Activated T-helper 17 cell treated with anti-CD3 and anti-CD28 coated beads, Interleukin-2, amount 50 U/mL, for 72 hours (primary cell): ENCODE data around the gene OTOF. TPM values are rescaled to one million over a fixed set of nuclear protein-coding genes. Genes with fewer than 3 reads are reported as not detected.

Experiments used
- ATAC-seq: fragments of 150-1000 bp; cut with Tn5 transposase; replicated peaks from 2 replicates; pipeline ENCODE4 v1.10.0; 2021; ENCODE audit warnings: mild to moderate bottlenecking, moderate library complexity
- H3K27ac Mint-ChIP-seq: one replicate; pipeline ENCODE4 v1.8.0; 2022; ENCODE audit warnings: mixed read lengths
- H3K27me3 Mint-ChIP-seq: one replicate; pipeline ENCODE4 v1.8.0; 2022; ENCODE audit warnings: mixed read lengths
- H3K36me3 Mint-ChIP-seq: one replicate; pipeline ENCODE4 v1.8.0; 2022; ENCODE audit warnings: low read depth, mild to moderate bottlenecking, mixed read lengths
- H3K4me1 Mint-ChIP-seq: one replicate; pipeline ENCODE4 v1.8.0; 2022; ENCODE audit warnings: mixed read lengths
- H3K4me3 Mint-ChIP-seq: one replicate; pipeline ENCODE4 v1.8.0; 2022; ENCODE audit warnings: mild to moderate bottlenecking, mixed read lengths
- H3K9me3 Mint-ChIP-seq: one replicate; pipeline ENCODE4 v1.8.0; 2022; ENCODE audit warnings: mixed read lengths
- total RNA-seq, 2 donors: library from RNA; stranded (reverse); gene quantifications; one replicate each; pipeline ENCODE4 v1.2.3, GENCODE V29; 2022

OTOF gene
- total RNA-seq, 2 donors from 2014 or later: 0.95 to 2.1 TPM

- Mint-ChIP-seq H3K27ac (no peak overlapping the region), H3K9me3 (no peaks in the 10 kb centered on the region), H3K36me3 (no peaks in the 10 kb centered on the region), H3K4me3 (no peak overlapping the region), H3K4me1 (no peaks in the 10 kb centered on the region), H3K27me3 (peaks cover 3% of the 10 kb centered on the region)
- no peak for ATAC-seq
Measured at GRCh38 chr2:26448651-26449050, 29.3 kb downstream of the OTOF start.

- no peak overlapping the region for H3K27ac Mint-ChIP-seq
- no peaks in the 10 kb centered on the region for H3K27me3 Mint-ChIP-seq
- no peaks in the 10 kb centered on the region for H3K9me3 Mint-ChIP-seq
- ATAC-seq: no peak
- H3K4me1 Mint-ChIP-seq: no peaks in the 10 kb centered on the region
- no peak overlapping the region for H3K4me3 Mint-ChIP-seq
- H3K36me3 Mint-ChIP-seq: no peaks in the 10 kb centered on the region
Measured at GRCh38 chr2:26444236-26444635, 33.7 kb downstream of the OTOF start.

- H3K4me1 Mint-ChIP-seq: no peaks in the 10 kb centered on the region
- H3K27me3 Mint-ChIP-seq: no peaks in the 10 kb centered on the region
- H3K4me3 Mint-ChIP-seq: no peak overlapping the region
Measured at GRCh38 chr2:26442707-26443106, 35.2 kb downstream of the OTOF start.

GRCh38 chr2:26442301-26442700 is 35.6 kb downstream of the OTOF start:
- no peak overlapping the region for H3K27ac Mint-ChIP-seq
- no peaks in the 10 kb centered on the region for H3K9me3 Mint-ChIP-seq
- ATAC-seq: no peak

More at GRCh38 chr2:26442707-26443106, 35.2 kb downstream of the OTOF start:
- Mint-ChIP-seq H3K36me3 (no peaks in the 10 kb centered on the region), H3K27ac (no peak overlapping the region), H3K9me3 (no peaks in the 10 kb centered on the region)
- no peak for ATAC-seq

GRCh38 chr2:26438926-26439325 is 39.0 kb downstream of the OTOF start:
- no peak for ATAC-seq
- H3K4me3 Mint-ChIP-seq: no peak overlapping the region
- H3K27ac Mint-ChIP-seq: no peak overlapping the region
- no peaks in the 10 kb centered on the region for H3K27me3 Mint-ChIP-seq
- no peaks in the 10 kb centered on the region for H3K4me1 Mint-ChIP-seq
- no peaks in the 10 kb centered on the region for H3K36me3 Mint-ChIP-seq
- no peaks in the 10 kb centered on the region for H3K9me3 Mint-ChIP-seq

More at GRCh38 chr2:26442301-26442700, 35.6 kb downstream of the OTOF start:
- Mint-ChIP-seq H3K4me3 (no peak overlapping the region), H3K4me1 (no peaks in the 10 kb centered on the region), H3K36me3 (no peaks in the 10 kb centered on the region), H3K27me3 (no peaks in the 10 kb centered on the region)

GRCh38 chr2:26438526-26438925 is 39.4 kb downstream of the OTOF start:
- ATAC-seq: no peak
- Mint-ChIP-seq H3K4me1 (no peaks in the 10 kb centered on the region), H3K27ac (no peak overlapping the region), H3K9me3 (no peaks in the 10 kb centered on the region), H3K27me3 (no peaks in the 10 kb centered on the region), H3K36me3 (no peaks in the 10 kb centered on the region), H3K4me3 (no peak overlapping the region)

- Mint-ChIP-seq H3K4me1 (no peaks in the 10 kb centered on the region), H3K27me3 (peaks cover 4% of the 10 kb centered on the region), H3K36me3 (no peaks in the 10 kb centered on the region), H3K4me3 (no peak overlapping the region), H3K27ac (no peak overlapping the region), H3K9me3 (no peaks in the 10 kb centered on the region)
- ATAC-seq: no peak
Measured at GRCh38 chr2:26435106-26435505, 42.8 kb downstream of the OTOF start.

- Mint-ChIP-seq H3K4me3 (no peak overlapping the region), H3K27me3 (peaks cover 8% of the 10 kb centered on the region), H3K9me3 (no peaks in the 10 kb centered on the region), H3K4me1 (no peaks in the 10 kb centered on the region), H3K27ac (no peak overlapping the region), H3K36me3 (no peaks in the 10 kb centered on the region)
- no peak for ATAC-seq
Measured at GRCh38 chr2:26432859-26433258, 45.1 kb downstream of the OTOF start.

GRCh38 chr2:26432363-26432762 is 45.6 kb downstream of the OTOF start:
- Mint-ChIP-seq H3K9me3 (no peaks in the 10 kb centered on the region), H3K27ac (no peak overlapping the region), H3K36me3 (no peaks in the 10 kb centered on the region), H3K27me3 (peaks cover 8% of the 10 kb centered on the region), H3K4me1 (no peaks in the 10 kb centered on the region), H3K4me3 (no peak overlapping the region)
- no peak for ATAC-seq

GRCh38 chr2:26430826-26431225 is 47.1 kb downstream of the OTOF start:
- Mint-ChIP-seq H3K27me3 (peaks cover 8% of the 10 kb centered on the region), H3K4me1 (no peaks in the 10 kb centered on the region), H3K9me3 (no peaks in the 10 kb centered on the region), H3K4me3 (no peak overlapping the region), H3K36me3 (no peaks in the 10 kb centered on the region), H3K27ac (no peak overlapping the region)
- no peak for ATAC-seq

GRCh38 chr2:26429779-26430578 is 47.9 kb downstream of the OTOF start:
- H3K27ac Mint-ChIP-seq: no peak overlapping the region
- H3K4me1 Mint-ChIP-seq: no peaks in the 10 kb centered on the region
- H3K27me3 Mint-ChIP-seq: peaks cover 8% of the 10 kb centered on the region
- H3K9me3 Mint-ChIP-seq: no peaks in the 10 kb centered on the region
- no peak overlapping the region for H3K4me3 Mint-ChIP-seq
- no peak for ATAC-seq
- no peaks in the 10 kb centered on the region for H3K36me3 Mint-ChIP-seq

GRCh38 chr2:26428846-26429245 is 49.1 kb downstream of the OTOF start:
- no peaks in the 10 kb centered on the region for H3K36me3 Mint-ChIP-seq
- no peak overlapping the region for H3K4me3 Mint-ChIP-seq
- H3K27me3 Mint-ChIP-seq: peaks cover 8% of the 10 kb centered on the region
- H3K4me1 Mint-ChIP-seq: no peaks in the 10 kb centered on the region
- H3K27ac Mint-ChIP-seq: no peak overlapping the region
- no peaks in the 10 kb centered on the region for H3K9me3 Mint-ChIP-seq
- ATAC-seq: no peak

- no peak overlapping the region for H3K27ac Mint-ChIP-seq
- no peaks in the 10 kb centered on the region for H3K4me1 Mint-ChIP-seq
- H3K9me3 Mint-ChIP-seq: no peaks in the 10 kb centered on the region
- ATAC-seq: no peak
- H3K4me3 Mint-ChIP-seq: no peak overlapping the region
- H3K36me3 Mint-ChIP-seq: no peaks in the 10 kb centered on the region
- H3K27me3 Mint-ChIP-seq: peaks cover 5% of the 10 kb centered on the region
Measured at GRCh38 chr2:26424221-26424620, 53.7 kb downstream of the OTOF start.

- H3K27ac Mint-ChIP-seq: no peak overlapping the region
- H3K27me3 Mint-ChIP-seq: peaks cover 5% of the 10 kb centered on the region
- H3K9me3 Mint-ChIP-seq: no peaks in the 10 kb centered on the region
- no peak for ATAC-seq
- H3K4me1 Mint-ChIP-seq: no peaks in the 10 kb centered on the region
- no peak overlapping the region for H3K4me3 Mint-ChIP-seq
- no peaks in the 10 kb centered on the region for H3K36me3 Mint-ChIP-seq
Measured at GRCh38 chr2:26423750-26424149, 54.2 kb downstream of the OTOF start.

GRCh38 chr2:26422947-26423629 is 54.8 kb downstream of the OTOF start:
- Mint-ChIP-seq H3K27ac (no peak overlapping the region), H3K4me1 (no peaks in the 10 kb centered on the region), H3K9me3 (no peaks in the 10 kb centered on the region), H3K27me3 (peaks cover 7% of the 10 kb centered on the region), H3K36me3 (no peaks in the 10 kb centered on the region), H3K4me3 (no peak overlapping the region)
- ATAC-seq: no peak
